ENCODE measurements around the gene SH3BP5.

Gene SH3BP5

DNA sequence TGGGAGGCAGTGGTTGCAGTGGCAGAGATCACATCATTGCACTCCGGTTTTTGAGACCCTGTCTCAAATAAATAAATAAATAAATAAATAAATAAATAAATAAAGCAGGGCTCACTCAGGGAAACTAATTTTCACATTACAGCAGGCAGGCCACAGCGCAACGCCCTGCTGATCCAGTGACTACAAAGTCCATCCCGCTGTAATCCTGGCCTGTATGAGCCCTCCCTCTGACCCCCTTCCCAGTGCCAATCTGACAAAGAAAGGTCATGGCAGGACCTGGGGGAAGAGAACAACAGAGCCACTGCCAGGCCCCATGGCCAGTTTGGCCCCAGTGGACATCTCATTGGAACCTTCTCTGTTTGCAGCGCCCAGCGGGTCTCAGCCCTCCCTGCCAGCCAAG is 9.3 kb downstream of the SH3BP5 start:
- no peak for DNase-seq

DNA sequence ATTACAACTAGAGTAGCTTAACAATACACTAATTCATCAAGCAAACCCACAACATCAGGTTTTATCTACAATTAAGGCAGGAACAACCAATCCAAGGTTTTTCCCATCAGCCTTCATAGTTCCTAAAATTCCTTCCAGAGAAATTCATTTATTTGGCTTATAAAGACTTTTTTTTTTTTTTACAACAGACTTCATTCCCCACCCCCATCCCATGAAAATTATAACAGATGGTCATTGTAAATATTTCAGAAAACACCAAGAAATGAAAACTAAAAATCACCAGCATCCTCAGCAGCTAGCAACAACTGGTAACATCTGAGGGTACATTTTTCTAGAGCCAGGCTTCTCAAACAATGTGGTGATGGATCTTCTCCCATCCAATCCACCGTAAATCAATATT is 11.0 kb downstream of the SH3BP5 start:
- no peak for DNase-seq

DNA sequence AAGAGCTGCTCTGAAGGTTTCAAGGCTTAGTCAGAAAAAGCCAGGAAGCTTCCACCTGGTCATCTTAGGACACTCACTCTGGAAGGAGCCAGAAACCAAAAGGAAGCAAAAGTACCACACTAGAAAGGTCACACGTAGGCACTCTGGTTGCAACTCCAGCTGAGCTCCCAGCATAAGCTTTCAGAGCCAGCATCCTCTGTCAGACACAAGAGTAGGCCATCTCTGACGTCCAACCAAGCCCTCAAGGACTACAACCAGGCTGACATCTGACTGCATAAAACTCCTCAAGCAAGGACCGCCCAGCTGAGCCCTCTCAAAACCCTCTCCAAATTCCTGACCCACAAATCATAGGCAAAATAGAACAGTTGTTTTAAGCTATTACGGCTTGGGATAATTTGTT is 12.8 kb downstream of the SH3BP5 start:
- DNase-seq, result no peak

DNA sequence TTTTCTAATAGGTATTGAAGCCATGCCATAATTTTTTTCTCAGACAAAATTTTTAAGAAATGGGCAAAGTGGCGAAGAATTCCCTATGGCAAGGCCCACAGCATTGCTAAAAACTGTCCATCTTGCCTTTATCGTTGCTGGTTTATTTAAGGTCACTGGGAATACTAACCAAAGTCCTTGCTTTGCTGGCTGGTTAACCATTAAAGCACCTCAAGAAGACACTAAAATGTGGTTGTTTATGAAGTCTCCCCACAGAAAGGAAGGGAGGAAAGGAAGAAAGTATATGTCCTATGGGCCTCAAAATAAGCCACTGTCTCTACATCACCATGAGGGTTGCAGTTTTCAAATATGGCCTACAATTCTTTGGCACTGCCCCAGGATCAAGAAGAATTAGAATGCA is 13.2 kb downstream of the SH3BP5 start:
- no peak for DNase-seq

DNA sequence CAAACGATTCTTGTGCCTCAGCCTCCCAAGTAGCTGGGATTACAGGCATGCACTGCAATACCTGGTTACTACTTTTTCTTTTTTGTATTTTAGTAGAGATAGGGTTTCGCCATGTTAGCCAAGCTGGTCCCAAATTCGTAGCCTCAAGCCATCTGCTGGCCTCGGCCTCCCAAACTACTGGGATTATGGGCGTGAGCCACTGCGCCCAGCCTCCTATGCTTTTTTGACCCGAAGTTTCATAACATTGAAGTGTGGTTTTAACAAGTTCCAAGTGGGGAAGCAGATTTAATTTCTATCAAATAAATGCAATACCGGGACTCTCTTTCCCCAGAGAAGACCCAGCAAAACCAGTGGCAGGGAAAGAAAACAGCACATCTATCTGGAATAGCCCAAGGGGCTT is 13.7 kb downstream of the SH3BP5 start:
- no peak for DNase-seq

DNA sequence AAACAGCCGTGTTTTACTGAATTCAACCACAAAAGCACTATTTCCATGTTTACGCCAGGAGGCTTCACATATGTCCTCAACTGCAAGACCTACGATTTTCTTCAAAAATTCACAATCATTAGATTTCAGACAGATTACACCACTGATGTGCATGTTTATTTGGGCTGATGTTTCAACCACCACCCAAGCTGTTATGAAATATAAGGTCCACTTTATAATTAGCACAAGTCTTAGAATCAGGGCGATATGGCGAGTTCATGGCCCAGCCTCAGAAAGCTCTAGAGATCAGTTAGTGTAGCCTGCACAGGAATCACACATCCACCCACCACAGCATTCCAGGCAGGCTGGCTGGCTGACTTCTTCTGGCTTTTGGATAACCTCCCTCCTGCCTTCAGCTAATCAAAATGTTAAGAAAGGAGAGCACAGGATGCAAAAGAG is 15.4 kb downstream of the SH3BP5 start:
- DNase-seq, result no peak

DNA sequence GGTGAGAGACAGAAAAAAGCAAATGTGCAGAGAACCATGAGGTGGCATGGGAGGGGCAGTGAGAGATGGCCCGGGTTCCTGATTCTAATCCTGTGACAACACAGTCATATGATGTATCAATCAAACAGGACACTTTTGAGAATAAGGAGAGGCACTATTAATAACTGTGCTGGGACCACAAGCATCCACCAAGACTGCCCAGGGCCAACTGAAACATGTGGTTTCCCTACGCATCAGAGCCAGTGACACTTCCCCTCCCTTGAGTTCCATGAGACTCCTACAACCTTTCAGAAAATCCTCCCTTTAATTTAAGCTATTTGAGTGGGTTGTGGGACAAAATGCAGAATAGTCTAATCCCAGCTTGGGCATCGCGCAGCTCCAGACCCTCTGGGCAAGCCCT is 17.4 kb downstream of the SH3BP5 start:
- no peak for DNase-seq

DNA sequence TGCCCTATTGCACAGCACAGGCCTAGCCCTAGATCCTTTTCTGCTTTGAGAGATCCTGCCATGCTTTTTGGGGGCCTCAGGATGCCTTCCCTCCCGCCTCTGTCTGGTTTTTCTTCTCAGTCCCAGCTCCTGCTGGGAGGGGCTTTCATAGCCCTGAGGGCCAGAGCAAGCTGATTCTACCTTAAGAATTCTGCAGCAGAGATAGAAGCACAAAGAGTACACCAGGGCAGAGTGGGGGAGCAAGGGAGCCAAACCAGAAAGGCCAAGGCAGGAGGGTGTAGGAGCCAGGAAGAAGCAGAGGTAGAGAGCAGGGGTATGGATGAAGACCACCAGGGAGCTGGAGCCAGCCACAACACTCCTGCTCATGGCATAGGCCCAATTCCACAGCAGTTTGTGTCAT is 18.1 kb downstream of the SH3BP5 start:
- no peak for DNase-seq

DNA sequence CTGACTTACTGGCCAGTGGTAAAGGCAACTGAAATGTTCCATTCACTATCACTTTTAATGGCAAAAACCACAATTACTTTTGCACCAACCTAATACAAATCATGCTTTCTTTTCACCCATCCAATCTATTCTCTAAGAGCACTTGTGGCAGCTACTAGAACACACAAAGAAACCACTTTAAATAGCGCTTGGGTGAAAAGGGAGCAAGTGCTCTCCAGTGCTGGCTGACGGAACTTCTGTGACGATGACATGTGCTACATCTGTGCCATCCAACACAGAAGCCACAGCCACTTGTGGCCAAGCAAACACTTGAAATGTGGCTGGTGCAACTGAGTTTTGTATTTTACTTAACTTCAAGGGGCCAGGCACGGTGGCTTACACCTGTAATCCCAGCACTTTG is 18.9 kb downstream of the SH3BP5 start:
- DNase-seq, result no peak

DNA sequence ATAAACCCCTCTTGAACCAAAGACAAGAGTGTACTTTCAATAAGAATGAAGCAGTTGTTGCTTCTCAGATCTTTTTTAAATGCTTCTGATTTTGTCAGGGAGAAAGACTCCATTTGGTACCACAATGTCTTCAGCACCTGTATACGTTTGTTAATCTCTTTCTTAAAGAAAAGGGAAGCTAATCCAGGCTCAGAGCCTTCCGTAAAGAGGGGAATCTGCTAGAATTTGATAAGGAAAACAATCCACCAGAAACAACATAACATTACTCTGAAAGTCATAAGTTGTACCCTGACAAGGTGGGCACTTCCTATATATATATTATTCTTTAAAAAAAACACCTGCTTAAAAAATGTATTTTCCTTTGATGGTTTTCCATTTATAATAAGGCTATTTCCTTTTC is 19.8 kb downstream of the SH3BP5 start:
- DNase-seq, result no peak

DNA sequence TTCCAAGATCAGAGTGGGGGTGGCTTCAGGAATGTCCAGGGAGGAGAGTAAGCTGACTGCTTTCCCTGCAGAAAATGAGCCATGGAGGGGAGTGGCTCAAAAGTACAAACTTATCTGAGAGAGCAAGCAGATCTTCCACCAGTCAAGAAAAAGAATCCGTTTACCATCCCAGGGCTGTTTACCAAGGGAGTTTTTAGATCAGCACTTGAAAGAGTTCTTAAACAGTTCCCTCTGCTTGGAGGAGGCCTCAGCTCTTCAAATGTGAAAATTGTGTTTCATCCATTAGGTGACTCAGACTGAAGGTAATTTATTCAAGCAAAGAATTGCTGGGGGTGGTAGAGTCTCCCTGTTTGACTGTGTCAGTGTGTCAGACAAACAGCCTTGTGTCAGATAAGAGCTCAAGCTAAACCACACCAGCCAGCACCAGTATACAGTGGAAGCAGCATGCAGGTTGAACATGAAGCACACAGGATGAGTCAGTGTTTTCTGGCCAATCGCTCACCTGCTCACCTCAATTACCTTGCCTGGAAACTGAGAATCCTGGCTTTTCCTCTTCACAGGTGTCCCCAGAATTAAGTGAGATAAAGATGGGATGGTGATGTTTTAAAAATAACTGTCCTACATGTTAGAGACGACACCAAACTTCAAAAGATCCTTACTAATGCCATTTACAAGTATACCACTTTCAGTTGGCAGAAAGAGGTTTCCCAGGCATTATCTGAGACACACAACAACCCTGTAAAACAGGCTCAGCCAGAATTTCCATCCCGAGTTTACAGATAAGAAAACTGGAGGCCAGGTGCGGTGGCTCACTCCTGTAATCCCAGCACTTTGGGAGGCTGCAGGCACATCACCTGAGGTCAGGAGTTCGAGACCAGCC is 21.7 kb downstream of the SH3BP5 start:
- DNase-seq, result peak; percentile 71

DNA sequence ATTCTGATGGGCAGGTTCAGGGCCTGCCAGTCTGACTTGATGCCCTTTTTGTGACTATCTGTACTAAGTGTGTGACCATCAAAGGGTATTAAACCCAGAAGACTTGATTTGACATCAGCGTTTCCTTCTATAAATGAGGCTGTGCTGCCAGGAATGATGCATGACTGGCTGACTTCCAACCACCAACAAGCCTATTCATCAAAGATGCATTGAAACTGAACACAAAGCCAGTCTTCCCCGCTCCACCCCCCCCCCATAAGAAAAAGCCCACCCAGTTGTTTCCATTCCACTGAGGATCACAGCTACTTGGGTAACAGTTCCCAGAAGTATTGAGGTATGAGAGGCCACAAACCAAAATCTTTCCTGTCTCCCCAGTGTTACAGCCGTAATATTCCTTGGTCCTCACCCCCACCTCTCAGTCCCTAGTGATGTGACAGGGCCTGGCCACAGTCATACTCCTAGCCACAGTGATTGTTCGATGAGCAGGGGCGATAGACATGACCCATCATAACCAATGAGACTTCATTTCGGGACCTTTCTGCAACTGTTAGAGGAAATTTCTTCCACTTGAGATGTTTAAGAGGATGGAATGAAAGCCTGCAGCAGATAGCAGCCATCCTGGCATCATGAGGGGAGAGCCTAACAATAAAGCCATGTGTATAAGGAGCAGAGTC is 22.6 kb downstream of the SH3BP5 start:
- DNase-seq, result no peak

DNA sequence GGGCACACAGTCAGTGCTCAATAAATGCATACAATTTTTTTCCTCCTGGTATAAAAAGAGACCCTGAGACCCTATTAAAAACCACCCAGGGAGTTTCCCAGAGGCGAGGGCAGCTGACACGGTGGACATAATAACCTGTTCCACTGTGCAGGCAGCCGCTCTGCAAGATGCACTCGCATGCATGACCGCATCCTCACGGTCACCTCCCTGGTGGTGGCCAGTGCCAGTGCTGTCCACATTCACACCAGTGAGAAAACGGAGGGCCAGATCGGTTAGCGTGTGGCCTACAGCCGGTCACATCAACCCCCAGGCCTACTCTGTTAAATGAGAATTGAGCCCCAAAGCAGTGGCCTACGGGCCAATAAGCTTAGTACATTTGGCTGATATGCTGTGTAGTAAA is 24.8 kb downstream of the SH3BP5 start:
- DNase-seq, result no peak

DNA sequence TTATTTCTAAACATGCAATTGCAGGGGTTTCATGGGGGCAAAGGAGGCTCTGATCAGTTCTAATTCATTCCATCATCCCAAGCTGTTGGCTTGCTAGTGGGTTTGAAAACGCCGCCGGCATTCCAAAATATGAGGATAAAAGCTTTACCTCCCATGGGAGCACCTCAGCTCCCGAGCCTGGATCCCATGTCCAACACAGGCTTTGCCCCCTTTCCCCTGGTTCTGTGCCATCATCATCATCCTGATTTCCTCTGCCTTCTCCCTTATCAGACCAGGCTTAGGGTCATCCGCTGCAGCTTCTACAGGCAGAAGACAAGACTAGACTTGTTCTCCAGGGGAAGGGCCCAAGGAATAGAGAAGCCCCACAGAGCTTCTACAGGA is 25.4 kb downstream of the SH3BP5 start:
- no peak for DNase-seq

DNA sequence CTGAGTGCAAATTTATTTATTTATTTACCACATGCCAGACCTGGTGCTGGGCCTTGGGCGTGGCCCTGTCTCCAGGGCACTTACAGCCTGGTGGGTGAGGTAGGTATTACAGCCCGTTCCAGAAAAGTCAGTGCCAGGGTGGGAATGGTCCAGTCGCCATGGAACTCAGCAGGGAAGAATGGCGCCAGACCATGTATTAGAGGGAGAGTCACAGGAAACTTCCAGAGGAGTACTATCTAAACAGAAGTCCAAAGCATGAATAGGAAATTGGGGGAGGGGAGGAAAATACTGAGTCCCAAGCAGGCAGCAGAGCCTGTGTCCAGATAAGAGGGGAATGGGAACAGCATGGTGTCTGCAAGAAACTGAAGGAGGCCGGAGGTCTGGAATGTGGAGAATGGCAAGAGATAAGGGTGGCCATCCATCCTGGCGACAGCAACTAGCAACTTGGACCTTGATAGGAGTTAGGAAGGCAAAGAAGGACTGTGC is 27.0 kb downstream of the SH3BP5 start:
- peak; percentile 46 for DNase-seq

DNA sequence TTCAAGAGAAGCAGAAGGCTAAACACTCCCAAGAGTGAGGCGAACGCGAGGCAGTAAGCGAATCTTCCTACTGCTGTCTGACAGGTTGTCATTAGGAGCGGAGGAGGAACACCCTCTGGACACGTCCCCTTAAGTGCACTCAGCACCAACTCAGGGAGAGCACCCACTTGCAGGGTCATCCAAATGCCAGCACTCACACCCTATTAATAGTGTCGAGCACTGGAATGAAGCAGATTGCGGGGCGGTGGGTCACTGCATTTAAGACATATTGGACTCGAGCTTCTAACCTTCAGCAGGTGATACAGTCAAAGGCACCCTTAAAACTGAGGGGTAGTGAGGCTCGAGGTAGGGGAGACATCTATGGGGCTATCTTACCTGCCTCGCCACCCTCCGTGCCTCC is 28.7 kb downstream of the SH3BP5 start:
- no peak for DNase-seq

DNA sequence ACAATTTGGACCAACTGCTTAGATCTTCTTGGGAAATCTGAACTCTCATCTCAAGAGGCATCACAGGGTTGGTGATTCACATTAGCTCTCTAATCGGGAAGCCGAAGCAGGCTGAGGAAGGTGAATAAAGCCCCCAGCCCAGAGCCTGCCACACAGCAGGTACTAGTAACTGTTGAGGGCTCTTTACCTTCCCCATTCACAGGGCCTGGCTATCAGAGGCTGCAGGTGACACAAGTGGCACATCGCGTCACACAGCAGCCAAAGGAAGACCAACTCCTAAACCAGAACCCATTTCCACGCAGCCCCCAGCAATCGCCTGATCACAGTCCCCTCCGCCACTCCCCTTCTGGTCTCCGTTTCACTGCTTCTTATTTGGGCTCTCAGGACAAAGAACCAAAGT is 29.2 kb downstream of the SH3BP5 start:
- no peak for DNase-seq

DNA sequence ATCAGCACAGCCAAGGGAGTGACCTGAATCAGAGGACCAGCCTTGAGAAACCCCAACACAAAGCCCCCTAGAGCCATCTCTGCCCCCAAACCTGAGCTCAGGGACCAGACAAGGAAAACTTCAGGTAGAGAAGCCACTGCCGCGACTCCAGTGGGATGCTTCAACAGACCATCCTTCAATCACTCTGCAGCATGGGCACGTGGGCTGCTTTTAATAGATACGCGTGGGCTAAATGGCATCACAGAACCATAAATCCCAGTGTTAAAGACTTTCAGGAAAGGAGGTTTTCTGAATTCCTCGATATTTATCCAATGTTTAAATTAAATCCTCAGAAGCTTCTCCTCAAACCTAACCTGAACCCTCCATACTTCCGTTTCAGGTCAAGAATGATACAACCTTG is 30.6 kb downstream of the SH3BP5 start:
- DNase-seq, result no peak

DNA sequence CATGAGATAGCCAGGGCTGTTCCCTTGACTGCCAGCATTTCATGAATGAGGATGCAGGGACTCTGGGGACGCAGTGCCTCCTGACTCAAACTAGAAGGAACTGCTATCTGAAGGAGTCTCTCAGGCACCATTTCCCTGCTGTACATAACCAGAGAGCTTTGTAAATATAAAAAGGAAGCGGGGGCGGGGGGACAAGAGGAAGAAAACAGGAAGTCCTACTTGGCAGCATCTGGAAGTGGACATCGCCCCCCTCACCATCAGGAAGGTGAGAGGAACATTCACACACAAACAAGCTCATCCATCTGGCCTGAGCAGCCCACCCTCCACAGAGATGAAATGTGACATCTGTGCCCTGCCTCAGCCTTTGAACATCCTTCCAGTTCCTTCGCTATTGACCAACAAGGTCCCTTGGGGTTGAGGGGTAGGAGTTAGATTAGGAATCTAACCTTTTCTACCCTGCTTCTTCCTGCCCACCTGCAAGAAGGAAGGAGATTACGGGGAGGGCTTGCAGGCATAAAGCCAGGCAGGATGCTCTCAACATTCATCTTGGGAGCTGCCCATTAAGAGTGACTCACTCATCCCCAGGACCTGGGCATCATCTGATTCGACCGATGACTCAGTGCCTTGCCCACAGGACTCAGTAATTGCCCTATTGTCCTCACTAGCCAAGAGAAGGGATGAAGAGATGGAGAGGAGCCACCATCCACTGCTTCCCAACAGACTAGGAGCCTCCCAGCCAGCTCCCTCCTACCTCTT is 31.9 kb downstream of the SH3BP5 start:
- DNase-seq, result no peak

DNA sequence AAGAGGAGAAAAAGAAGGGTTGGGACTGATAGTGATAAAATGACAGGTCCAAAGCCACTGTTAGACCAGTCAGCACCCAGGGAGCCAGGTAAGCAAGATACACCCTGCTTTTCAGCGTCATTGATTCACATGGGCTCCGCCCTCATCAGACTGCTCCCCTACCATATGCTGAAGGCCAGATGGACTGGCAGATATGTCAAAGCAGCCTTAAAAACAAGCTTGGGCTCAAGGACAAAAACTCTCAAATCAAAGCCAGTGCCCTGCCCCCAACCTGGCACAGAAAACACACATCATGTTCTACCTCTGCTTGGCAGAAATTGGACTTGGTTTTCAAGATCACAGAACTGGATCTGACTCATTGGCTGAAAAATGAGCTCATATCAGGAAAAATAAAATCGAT is 33.4 kb downstream of the SH3BP5 start:
- DNase-seq, result no peak

DNA sequence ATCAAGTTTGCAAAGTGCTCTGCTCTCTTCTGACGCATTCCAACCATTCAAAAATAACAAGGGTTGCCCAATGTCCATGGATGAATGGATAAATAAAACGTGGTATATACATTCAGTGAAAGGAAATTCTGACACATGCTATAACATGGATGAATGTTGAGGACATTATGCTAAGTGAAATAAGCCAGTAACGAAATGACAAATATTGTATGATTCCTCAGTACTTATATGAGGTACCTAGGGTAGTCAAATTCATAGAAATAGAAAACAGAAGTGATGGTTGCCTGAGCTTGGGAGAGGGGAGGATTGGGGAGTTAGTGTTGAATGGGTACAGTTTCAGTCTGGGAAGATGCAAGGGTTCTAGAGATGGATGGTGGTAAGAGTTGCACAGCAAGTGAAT is 33.9 kb downstream of the SH3BP5 start:
- no peak for DNase-seq

DNA sequence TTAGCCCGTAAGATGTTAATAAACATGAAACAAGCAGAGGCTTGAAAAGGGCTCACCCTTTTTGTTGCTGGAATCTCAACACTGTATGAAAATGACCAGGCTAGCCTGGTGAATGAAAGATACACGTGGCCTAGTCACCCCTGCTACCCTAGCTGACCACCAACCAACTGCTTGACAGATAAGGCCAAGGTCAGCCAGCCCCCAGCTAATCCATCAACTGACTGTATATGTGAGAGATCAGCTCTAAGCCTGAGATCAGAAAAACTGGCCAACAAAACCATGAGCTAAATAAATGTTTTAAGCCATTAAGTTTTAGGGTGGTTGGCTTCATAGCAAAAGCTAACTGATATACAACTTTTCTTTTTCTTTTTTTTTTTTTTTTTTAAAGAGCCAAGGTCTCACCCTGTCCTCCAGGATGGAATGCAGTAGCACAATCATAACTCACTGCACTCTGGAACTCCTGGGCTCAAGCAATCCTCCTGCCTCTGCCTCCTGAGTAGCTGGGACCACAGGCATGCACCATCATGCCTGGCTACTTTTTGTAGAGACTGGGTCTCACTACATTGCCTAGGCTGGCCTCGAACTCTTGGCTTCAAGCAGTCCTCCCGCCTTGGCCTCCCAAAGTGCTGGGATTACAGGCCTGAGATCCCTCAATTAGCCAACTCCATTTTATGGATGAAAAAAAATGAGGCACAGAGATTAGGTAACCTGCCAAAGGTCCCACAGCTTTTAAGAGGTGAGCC is 34.6 kb downstream of the SH3BP5 start:
- no peak for DNase-seq

DNA sequence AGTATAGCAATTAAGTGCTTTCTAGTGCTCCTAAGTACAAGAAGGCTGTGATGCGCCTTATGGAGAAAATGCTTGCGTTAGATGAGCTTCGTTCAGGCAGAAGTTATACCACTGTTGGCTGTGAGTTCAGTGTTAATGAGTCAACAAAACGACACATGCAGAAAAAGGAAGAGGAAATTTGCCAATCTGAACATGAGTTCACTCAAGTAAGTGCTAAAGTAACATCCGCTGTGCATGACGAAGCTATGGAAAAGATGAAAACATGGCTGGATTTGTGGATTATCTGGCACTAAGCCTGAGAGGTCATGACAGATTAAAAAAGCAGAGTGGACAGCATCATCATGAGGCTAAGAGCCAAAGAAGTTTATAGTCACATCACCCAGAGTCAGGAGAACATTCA is 36.9 kb downstream of the SH3BP5 start:
- DNase-seq, result peak; percentile 75
